HepG2 (cell line): ENCODE measurements around the gene MFSD6. TPM values are rescaled to one million over a fixed set of nuclear protein-coding genes. Genes with fewer than 3 reads are reported as not detected.

Experiments
- EHMT2 ChIP-seq: fragments of 200-600 bp; sonication (generic); IDR thresholded peaks from 2 replicates; pipeline ENCODE4 v1.7.0; 2017; ENCODE audit warnings: antibody characterized with exemption, low read depth, low read length, borderline replicate concordance
- ERF ChIP-seq: IDR thresholded peaks from 2 replicates; pipeline ENCODE4 v1.6.1; 2018; ENCODE audit warnings: missing biosample characterization, missing genetic modification reagents
- FOXK1 ChIP-seq: sonication (generic); formaldehyde crosslinking; IDR thresholded peaks from 2 replicates; pipeline ENCODE4 v1.4.0; 2020; ENCODE audit warnings: low read depth, missing genetic modification reagents, borderline replicate concordance
- HMGXB4 ChIP-seq, 2 experiments: sonication (generic) in 1 of 2; formaldehyde crosslinking in 1 of 2; IDR thresholded peaks; 2 replicates each; pipeline versions ENCODE4 v1.4.0 to v1.6.1; 2018 to 2020; ENCODE audit warnings: missing genetic modification reagents in 2 of 2, borderline replicate concordance in 1 of 2, low read depth in 1 of 2, mild to moderate bottlenecking in 1 of 2, missing biosample characterization in 1 of 2
- RFXAP ChIP-seq: sonication (generic); formaldehyde crosslinking; IDR thresholded peaks from 2 replicates; pipeline ENCODE4 v1.4.0; 2020; ENCODE audit warnings: missing genetic modification reagents, borderline replicate concordance
- SMC3 ChIP-seq: IDR thresholded peaks from 2 replicates; pipeline ENCODE4 v1.6.1; 2011; ENCODE audit warnings: low read length, improper control_type of control experiment
- SP140L ChIP-seq: sonication (generic); formaldehyde crosslinking; IDR thresholded peaks from 2 replicates; pipeline ENCODE4 v1.4.0; 2020; ENCODE audit warnings: missing genetic modification reagents, borderline replicate concordance
- SYNCRIP ChIP-seq: fragments of 200-400 bp; formaldehyde crosslinking; IDR thresholded peaks from 2 replicates; pipeline ENCODE4 v1.6.1; 2018; ENCODE audit warnings: mild to moderate bottlenecking, low read depth, low read length; ENCODE audit not compliant: insufficient read depth
- TSC22D2 ChIP-seq: sonication (generic); formaldehyde crosslinking; IDR thresholded peaks from 2 replicates; pipeline ENCODE4 v1.5.1; 2020; ENCODE audit warnings: missing genetic modification reagents, mild to moderate bottlenecking, borderline replicate concordance
- ZC3H4 ChIP-seq: sonication (generic); formaldehyde crosslinking; IDR thresholded peaks from 2 replicates; pipeline ENCODE4 v1.4.0; 2020; ENCODE audit warnings: missing genetic modification reagents, borderline replicate concordance
- ZMAT3 ChIP-seq: sonication (generic); formaldehyde crosslinking; conservative IDR thresholded peaks from 2 replicates; pipeline ENCODE4 v1.7.0; 2021; ENCODE audit warnings: missing genetic modification reagents
- ZNF121 ChIP-seq: sonication (generic); formaldehyde crosslinking; IDR thresholded peaks from 2 replicates; pipeline ENCODE4 v1.5.0; 2020; ENCODE audit warnings: mild to moderate bottlenecking, missing genetic modification reagents
- ZNF251 ChIP-seq: sonication (generic); formaldehyde crosslinking; IDR thresholded peaks from 2 replicates; pipeline ENCODE4 v1.9.0; 2021; ENCODE audit warnings: mild to moderate bottlenecking, missing genetic modification reagents
- ZNF326 ChIP-seq: sonication (generic); formaldehyde crosslinking; IDR thresholded peaks from 2 replicates; pipeline ENCODE4 v1.4.0; 2020; ENCODE audit warnings: missing genetic modification reagents, borderline replicate concordance
- ZNF329 ChIP-seq: sonication (generic); formaldehyde crosslinking; IDR thresholded peaks from 2 replicates; pipeline ENCODE4 v1.9.0; 2021; ENCODE audit warnings: low read depth, mild to moderate bottlenecking, missing genetic modification reagents
- ZNF362 ChIP-seq: sonication (generic); formaldehyde crosslinking; IDR thresholded peaks from 2 replicates; pipeline ENCODE4 v1.4.0; 2020; ENCODE audit warnings: missing genetic modification reagents, mild to moderate bottlenecking, borderline replicate concordance
- ZNF878 ChIP-seq: sonication (generic); formaldehyde crosslinking; IDR thresholded peaks from 2 replicates; pipeline ENCODE4 v1.8.1; 2023; ENCODE audit warnings: mild to moderate bottlenecking, missing genetic modification reagents, moderate library complexity
- ZSCAN12 ChIP-seq: sonication (generic); formaldehyde crosslinking; IDR thresholded peaks from 2 replicates; pipeline ENCODE4 v1.9.0; 2021; ENCODE audit warnings: mild to moderate bottlenecking, missing genetic modification reagents
- polyA plus RNA-seq, 8 experiments: library from polyadenylated mRNA; depleted of rRNA in 3 of 8; stranded (reverse) in 7 of 8; unstranded in 1 of 8; fragments of >200 nt; fragmentation: Illumina TruSeq in 4 of 8; extraction: Trizol in 4 of 8; gene quantifications; 2 replicates each; pipeline versions ENCODE4 v1.2.1 to v1.2.3, GENCODE V29; 2011 to 2016; ENCODE audit warnings: low read depth in 4 of 8, missing spikeins in 1 of 8, mixed read lengths in 1 of 8; ENCODE audit not compliant: insufficient read depth in 1 of 8
- total RNA-seq, 5 experiments: library from RNA; depleted of rRNA; stranded (reverse); fragments of >200 nt; fragmentation: Illumina TruSeq; extraction: Trizol; gene quantifications; 2 replicates each; pipeline ENCODE4 v1.2.3, GENCODE V29; 2016; ENCODE audit warnings: low read depth in 1 of 5
- TF ChIP-seq, protein P1 (sequence below): sonication (generic); formaldehyde crosslinking; IDR thresholded peaks from 2 replicates; pipeline ENCODE4 v1.4.0; 2020; ENCODE audit warnings: mild to moderate bottlenecking, low read depth, missing genetic modification reagents
- TF ChIP-seq, protein P2 (sequence below): sonication (generic); formaldehyde crosslinking; IDR thresholded peaks from 2 replicates; pipeline ENCODE4 v1.5.0; 2020; ENCODE audit warnings: mild to moderate bottlenecking, low read depth, missing genetic modification reagents, borderline replicate concordance

MFSD6 gene
- total and polyA plus RNA-seq, 2 of the 13 experiments (the other 11 are each of a cell fraction or from before 2014, with no cell fraction given), result 0.92 to 1.4 TPM

GRCh38 chr2:190408538-190409271, 550 bp downstream of the MFSD6 start (continued):
- TF ChIP-seq HMGXB4 (CRISPR knock-in tag; IDR thresholded peaks at IDR 0.05; ENCODE audit: borderline replicate concordance in 1 of 2, low read depth in 1 of 2) (no peak), ZNF362 (CRISPR knock-in tag) (no peak), TSC22D2 (CRISPR knock-in tag) (no peak), ZMAT3 (CRISPR knock-in tag) (0 out of 2 replicates have a peak, but pooled peaks have one; percentile 51), EHMT2 (no peak), ERF (no peak), ZNF251 (CRISPR knock-in tag) (no peak), SYNCRIP (no peak), ZSCAN12 (CRISPR knock-in tag) (no peak), ZNF326 (CRISPR knock-in tag) (no peak), FOXK1 (no peak), ZNF329 (CRISPR knock-in tag) (no peak), ZNF878 (CRISPR knock-in tag) (no peak), SP140L (CRISPR knock-in tag) (no peak), ZNF121 (CRISPR knock-in tag) (no peak), RFXAP (CRISPR knock-in tag) (no peak), ZC3H4 (CRISPR knock-in tag) (no peak), SMC3 (no peak)
- TF ChIP-seq, protein P1, sequence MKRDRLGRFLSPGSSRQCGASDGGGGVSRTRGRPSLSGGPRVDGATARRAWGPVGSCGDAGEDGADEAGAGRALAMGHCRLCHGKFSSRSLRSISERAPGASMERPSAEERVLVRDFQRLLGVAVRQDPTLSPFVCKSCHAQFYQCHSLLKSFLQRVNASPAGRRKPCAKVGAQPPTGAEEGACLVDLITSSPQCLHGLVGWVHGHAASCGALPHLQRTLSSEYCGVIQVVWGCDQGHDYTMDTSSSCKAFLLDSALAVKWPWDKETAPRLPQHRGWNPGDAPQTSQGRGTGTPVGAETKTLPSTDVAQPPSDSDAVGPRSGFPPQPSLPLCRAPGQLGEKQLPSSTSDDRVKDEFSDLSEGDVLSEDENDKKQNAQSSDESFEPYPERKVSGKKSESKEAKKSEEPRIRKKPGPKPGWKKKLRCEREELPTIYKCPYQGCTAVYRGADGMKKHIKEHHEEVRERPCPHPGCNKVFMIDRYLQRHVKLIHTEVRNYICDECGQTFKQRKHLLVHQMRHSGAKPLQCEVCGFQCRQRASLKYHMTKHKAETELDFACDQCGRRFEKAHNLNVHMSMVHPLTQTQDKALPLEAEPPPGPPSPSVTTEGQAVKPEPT (CRISPR knock-in tag), result no peak
- TF ChIP-seq, protein P2, sequence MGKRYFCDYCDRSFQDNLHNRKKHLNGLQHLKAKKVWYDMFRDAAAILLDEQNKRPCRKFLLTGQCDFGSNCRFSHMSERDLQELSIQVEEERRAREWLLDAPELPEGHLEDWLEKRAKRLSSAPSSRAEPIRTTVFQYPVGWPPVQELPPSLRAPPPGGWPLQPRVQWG (CRISPR knock-in tag), result no peak
